ENCODE measurements around the gene RPUSD4. TPM values are rescaled to one million over a fixed set of nuclear protein-coding genes. Genes with fewer than 3 reads are reported as not detected.
"Not testable (repeated sequence)": the region's sequence is repeated elsewhere in the genome, so short reads cannot be mapped to it uniquely, and the experiment has no call there.

Gene RPUSD4
- total RNA-seq, 1 experiment from 2014 or later = 40.1 TPM

- H3K79me2 ChIP-seq (ENCODE audit: insufficient read depth, low read length); CTCF ChIA-PET; ATAC-seq; H3K9me3 ChIP-seq (ENCODE audit: control insufficient read depth in 1 of 2, insufficient read depth in 1 of 2, low read depth in 1 of 2, low read length in 2 of 2); H2AFZ ChIP-seq (ENCODE audit: low read depth, low read length, poor library complexity, severe bottlenecking); H3K27ac ChIP-seq (ENCODE audit: low read depth, low read length); intact Hi-C loops (cut with micrococcal nuclease); H3K36me3 ChIP-seq (ENCODE audit: control insufficient read depth in 1 of 2, insufficient read depth in 2 of 2, low read length in 2 of 2); H3K4me3 ChIP-seq (replicated peaks in 1 of 2; ENCODE audit: low read depth in 1 of 2, low read length in 2 of 2); H3K4me1 ChIP-seq (ENCODE audit: control insufficient read depth in 1 of 2, insufficient read depth in 2 of 2, low read length in 2 of 2); H4K20me1 ChIP-seq (ENCODE audit: insufficient read depth); H3K27me3 ChIP-seq (ENCODE audit: insufficient read depth, low read length); H3K9ac ChIP-seq (ENCODE audit: low read length); RAD21 ChIA-PET (ENCODE audit: low non-redundant PET in 1 of 2, low total read pairs in 2 of 2, uncharacterized antibody in 2 of 2, unreplicated experiment in 2 of 2); DNase-seq (ENCODE audit: low read depth, low spot score); BruUV-seq (replicated peaks); POLR2A ChIA-PET; H3K9me2 ChIP-seq (ENCODE audit: insufficient read depth); H3K4me2 ChIP-seq (ENCODE audit: low read length): not testable (repeated sequence)
Measured at GRCh38 chr11:126255507-126255906, 44.1 kb upstream of the RPUSD4 start.

GRCh38 chr11:126254819-126255218 is 43.4 kb upstream of the RPUSD4 start:
- no peak overlapping the region for H3K4me3 ChIP-seq (replicated peaks in 1 of 2; ENCODE audit: low read depth in 1 of 2, low read length in 2 of 2)
- H3K27ac ChIP-seq (ENCODE audit: low read depth, low read length) = no peak overlapping the region
- peaks cover 4 to 5% of the 10 kb centered on the region in 2 experiments; a peak in 2 of 4 replicates for H3K36me3 ChIP-seq (ENCODE audit: control insufficient read depth in 1 of 2, insufficient read depth in 2 of 2, low read length in 2 of 2)
- no TSS peak for BruUV-seq (replicated peaks)
- H3K79me2 ChIP-seq (ENCODE audit: insufficient read depth, low read length) = no peaks in the 10 kb centered on the region
- RAD21 ChIA-PET (ENCODE audit: low non-redundant PET in 1 of 2, low total read pairs in 2 of 2, uncharacterized antibody in 2 of 2, unreplicated experiment in 2 of 2) = no interaction called here
- DNase-seq (ENCODE audit: low read depth, low spot score) = no peak
- no peaks in the 10 kb centered on the region for H3K9me3 ChIP-seq (ENCODE audit: control insufficient read depth in 1 of 2, insufficient read depth in 1 of 2, low read depth in 1 of 2, low read length in 2 of 2)
- H2AFZ ChIP-seq (ENCODE audit: low read depth, low read length, poor library complexity, severe bottlenecking) = no peak overlapping the region
- intact Hi-C loops (cut with micrococcal nuclease) = no loop called here
- H3K27me3 ChIP-seq (ENCODE audit: insufficient read depth, low read length) = no peaks in the 10 kb centered on the region
- POLR2A ChIA-PET = no interaction called here
- ATAC-seq = no peak
- no peaks in the 10 kb centered on the region for H4K20me1 ChIP-seq (ENCODE audit: insufficient read depth)
- no peaks in the 10 kb centered on the region for H3K9me2 ChIP-seq (ENCODE audit: insufficient read depth)
- no peaks in the 10 kb centered on the region for H3K4me1 ChIP-seq (ENCODE audit: control insufficient read depth in 1 of 2, insufficient read depth in 2 of 2, low read length in 2 of 2)
- no peak for TF ChIP-seq SIN3A (IDR thresholded peaks at IDR 0.05; ENCODE audit: low read depth)
- TF ChIP-seq CTCF (IDR thresholded peaks at IDR 0.05 in 2 of 3, conservative IDR thresholded peaks at IDR 0.05 in 1 of 3; ENCODE audit: borderline replicate concordance in 1 of 3, insufficient read depth in 1 of 3, low read depth in 2 of 3, low read length in 2 of 3) = no peak
- TF ChIP-seq POLR2AphosphoS5 (IDR thresholded peaks at IDR 0.05; ENCODE audit: low read depth, low read length) = no peak
- TF ChIP-seq ZFX (IDR thresholded peaks at IDR 0.05) = no peak
- no peak for TF ChIP-seq SP1 (IDR thresholded peaks at IDR 0.05; ENCODE audit: low read depth)
- no peak for TF ChIP-seq POLR2A (IDR thresholded peaks at IDR 0.05; ENCODE audit: borderline replicate concordance, extremely low read depth, insufficient read depth, insufficient read length)
- no peak overlapping the region for H3K4me2 ChIP-seq (ENCODE audit: low read length)
- no peak overlapping the region for H3K9ac ChIP-seq (ENCODE audit: low read length)
- CTCF ChIA-PET = no interaction called here

All from HCT116 (cell line).